K562 (cell line): ENCODE data around the gene NACA. TPM values are rescaled to one million over a fixed set of nuclear protein-coding genes. Genes with fewer than 3 reads are reported as not detected.

Source experiments
- ATAC-seq: fragments of 200-7000 bp; cut with Tn5 transposase; 3 replicates; pipeline ENCODE4 v1.9.1; 2020; ENCODE audit warnings: moderate library complexity
- BruUV-seq: library from RNA; stranded (reverse); fragments of 400-500 nt; replicated peaks from 2 replicates; lab custom pipeline; 2021; lab: Mats Ljungman, UMichigan
- CTCF ChIA-PET: fragments of 300-600 bp; formaldehyde crosslinking; extraction: SDS; loops from one replicate; lab custom pipeline; 2021; ENCODE audit warnings: low intra/inter-chr PET ratio; lab: Yijun Ruan, JAX
- POLR2A ChIA-PET: fragments of 300-600, 350-650 bp; sonication (Branson Sonifier 250); formaldehyde crosslinking; extraction: SDS; loops from one replicate; lab custom pipeline; 2021; ENCODE audit warnings: antibody characterized with exemption, inconsistent platforms; lab: Yijun Ruan, JAX
- DNase-seq, 4 experiments: peaks; one replicate each; pipeline versions ENCODE4 v3.0.0 to v3.0.0-alpha.2; 2011 to 2018; ENCODE audit warnings: low spot score in 3 of 4, mixed read lengths in 3 of 4; ENCODE audit errors: extremely low read depth in 1 of 4
- FAIRE-seq: peaks from 2 replicates; lab custom pipeline; 2011; peaks lifted over from hg19 to GRCh38; lab: Jason Lieb, UNC
- H2AFZ ChIP-seq: 2 replicates; pipeline ENCODE4 v1.6.0; 2011; ENCODE audit warnings: low read depth, low read length, control low read depth, inconsistent platforms
- H3K27ac ChIP-seq: fragments of 200-600 bp; 3 replicates; pipeline ENCODE4 v1.8.0; 2011; ENCODE audit warnings: low read depth, mild to moderate bottlenecking, control low read depth, inconsistent platforms, low read length, moderate library complexity, mixed read lengths; ENCODE audit errors: extremely low read depth
- H3K27me3 ChIP-seq, 2 experiments: fragments of 300-600 bp in 1 of 2; 2 replicates in 1 of 2; 3 replicates in 1 of 2; pipeline versions ENCODE4 v1.6.0 to v1.8.0; 2011; ENCODE audit warnings: inconsistent platforms in 2 of 2, low read length in 2 of 2, mild to moderate bottlenecking in 1 of 2, mixed read lengths in 1 of 2, moderate library complexity in 1 of 2; ENCODE audit not compliant: control insufficient read depth in 2 of 2, insufficient read depth in 2 of 2
- H3K36me3 ChIP-seq: fragments of 300-600 bp; 3 replicates; pipeline ENCODE4 v1.8.0; 2011; ENCODE audit warnings: mild to moderate bottlenecking, low read length, inconsistent platforms; ENCODE audit not compliant: control insufficient read depth, insufficient read depth
- H3K4me1 ChIP-seq, 2 experiments: fragments of 200-600 bp in 1 of 2; replicated peaks in 1 of 2; 2 replicates in 1 of 2; 3 replicates in 1 of 2; pipeline versions ENCODE4 v1.5.1 to v1.8.0; 2011; ENCODE audit warnings: inconsistent platforms in 2 of 2, low read length in 2 of 2, mild to moderate bottlenecking in 1 of 2, mixed read lengths in 1 of 2, moderate library complexity in 1 of 2; ENCODE audit not compliant: control insufficient read depth in 2 of 2, insufficient read depth in 2 of 2
- H3K4me2 ChIP-seq: 2 replicates; pipeline ENCODE4 v1.6.1; 2011; ENCODE audit warnings: low read length, control low read depth, inconsistent platforms, mixed read lengths; ENCODE audit not compliant: insufficient read depth
- H3K4me3 ChIP-seq: fragments of 200-600 bp; sonication (generic), shearing (Covaris generic); 2 replicates; pipeline ENCODE4 v1.5.1; 2016; ENCODE audit warnings: control low read depth, inconsistent platforms
- H3K79me2 ChIP-seq: fragments of 200-600 bp; 3 replicates; pipeline ENCODE4 v1.8.0; 2011; ENCODE audit warnings: low read length, inconsistent platforms; ENCODE audit not compliant: control insufficient read depth, insufficient read depth
- H3K9ac ChIP-seq, 2 experiments: 2 replicates each; pipeline versions ENCODE4 v1.6.0 to v1.6.1; 2011; ENCODE audit warnings: low read depth in 2 of 2, low read length in 2 of 2, control low read depth in 1 of 2, inconsistent platforms in 1 of 2, mild to moderate bottlenecking in 1 of 2, mixed read lengths in 1 of 2; ENCODE audit not compliant: insufficient read depth in 1 of 2
- H3K9me1 ChIP-seq: one replicate; pipeline ENCODE4 v1.6.0; 2011; ENCODE audit warnings: inconsistent platforms, mild to moderate bottlenecking, low read length, moderate library complexity; ENCODE audit not compliant: control insufficient read depth, insufficient read depth
- H3K9me3 ChIP-seq: replicated peaks from 2 replicates; pipeline ENCODE4 v1.5.1; 2011; ENCODE audit warnings: low read depth, low read length, inconsistent platforms; ENCODE audit not compliant: control insufficient read depth, insufficient read depth
- H4K20me1 ChIP-seq: replicated peaks from 2 replicates; pipeline ENCODE4 v1.6.1; 2011; ENCODE audit warnings: low read length, inconsistent platforms, mixed read lengths; ENCODE audit not compliant: control insufficient read depth, insufficient read depth
- CSDE1 ChIP-seq, 2 experiments: fragments of 450-650 bp; IDR thresholded peaks; 2 replicates each; pipeline ENCODE4 v1.6.1; 2016; ENCODE audit warnings: mild to moderate bottlenecking in 1 of 2
- GTF2E2 ChIP-seq: fragments of 200-800 bp; sonication (Bioruptor generic); IDR thresholded peaks from 2 replicates; pipeline ENCODE4 v1.6.1; 2016; ENCODE audit warnings: missing genetic modification characterization, missing compliant biosample characterization
- GTF3C2 ChIP-seq: IDR thresholded peaks from 3 replicates; pipeline ENCODE4 v1.6.1; 2011; ENCODE audit warnings: borderline replicate concordance, mild to moderate bottlenecking, moderate library complexity; ENCODE audit not compliant: insufficient read length; ENCODE audit errors: extremely low read depth
- KAT7 ChIP-seq: sonication (generic); formaldehyde crosslinking; IDR thresholded peaks from 2 replicates; pipeline ENCODE4 v1.8.0; 2022; ENCODE audit warnings: missing genetic modification reagents, mild to moderate bottlenecking, borderline replicate concordance
- MITF ChIP-seq: IDR thresholded peaks from 2 replicates; pipeline ENCODE4 v1.6.1; 2014; ENCODE audit warnings: antibody characterized with exemption
- PKNOX1 ChIP-seq: fragments of 450-650 bp; IDR thresholded peaks from 2 replicates; pipeline ENCODE4 v1.6.1; 2016
- POLR3G ChIP-seq: IDR thresholded peaks from 2 replicates; pipeline ENCODE4 v1.6.1; 2011; ENCODE audit not compliant: insufficient read length, insufficient replicate concordance; ENCODE audit errors: extremely low read depth
- TAF15 ChIP-seq: fragments of 200-400 bp; formaldehyde crosslinking; IDR thresholded peaks from 2 replicates; pipeline ENCODE4 v1.6.1; 2017; ENCODE audit warnings: mild to moderate bottlenecking, low read depth, low read length, moderate library complexity
- TRIM24 ChIP-seq, 2 experiments: fragments of 450-650 bp; IDR thresholded peaks; 2 replicates each; pipeline ENCODE4 v1.6.1; 2016
- TRIM28 ChIP-seq: fragments of 450-650 bp; IDR thresholded peaks from 2 replicates; pipeline ENCODE4 v1.6.1; 2017
- ZSCAN32 ChIP-seq: fragments of 450-650 bp; formaldehyde crosslinking; IDR thresholded peaks from 2 replicates; pipeline ENCODE4 v1.4.0; 2020; ENCODE audit warnings: mild to moderate bottlenecking, moderate library complexity
- WGBS: fragments of 100-300 bp; shearing (Covaris generic); methylation state at CpG from one replicate; pipeline ENCODE4 v1.1.6; 2016; ENCODE audit warnings: low coverage, mixed read lengths; ENCODE audit not compliant: insufficient coverage; ENCODE audit errors: missing lambda C conversion rate; 5-methylcytosine and 5-hydroxymethylcytosine counted together
- in situ Hi-C: fragments of 300-500 bp; cut with MboI; formaldehyde crosslinking; loops from 4 replicates; pipeline ENCODE4 v1.15.0; 2018; ENCODE audit warnings: inconsistent platforms, mixed read lengths
- intact Hi-C: fragments of 100-400 bp; cut with micrococcal nuclease; formaldehyde crosslinking; loops from 2 replicates; pipeline ENCODE4 v1.14.2; 2022
- polyA plus RNA-seq, 8 experiments: library from polyadenylated mRNA; depleted of rRNA in 4 of 8; stranded (reverse) in 5 of 8; unstranded in 3 of 8; fragments of >200 nt; fragmentation: Nextera tagmentation in 2 of 8; fragmentation: Illumina TruSeq in 1 of 8; extraction: Ambion mirVana in 2 of 8; extraction: Trizol in 1 of 8; gene quantifications; 2 replicates each; pipeline versions ENCODE4 v1.2.1 to v1.2.3, GENCODE V29; 2011 to 2014; ENCODE audit warnings: inconsistent platforms in 1 of 8, missing spikeins in 1 of 8
- total RNA-seq, 7 experiments: library from RNA; depleted of rRNA in 6 of 7; stranded (reverse); fragments of >200 nt in 6 of 7; fragmentation: Illumina TruSeq in 2 of 7; extraction: Trizol in 2 of 7; gene quantifications; 2 replicates each; pipeline versions ENCODE4 v1.2.1 to v1.2.3, GENCODE V29; 2011 to 2021; ENCODE audit warnings: low replicate concordance in 1 of 7
- TF ChIP-seq, protein P1 (sequence below): sonication (generic); formaldehyde crosslinking; IDR thresholded peaks from 2 replicates; pipeline ENCODE4 v1.8.0; 2022; ENCODE audit warnings: missing genetic modification reagents, mild to moderate bottlenecking, borderline replicate concordance

NACA gene
- total and polyA plus RNA-seq, 9 of the 15 experiments (the other 6 are each of a cell fraction or from before 2014, with no cell fraction given), result 1,030 to 2,416 (median 1,645) TPM

DNA sequence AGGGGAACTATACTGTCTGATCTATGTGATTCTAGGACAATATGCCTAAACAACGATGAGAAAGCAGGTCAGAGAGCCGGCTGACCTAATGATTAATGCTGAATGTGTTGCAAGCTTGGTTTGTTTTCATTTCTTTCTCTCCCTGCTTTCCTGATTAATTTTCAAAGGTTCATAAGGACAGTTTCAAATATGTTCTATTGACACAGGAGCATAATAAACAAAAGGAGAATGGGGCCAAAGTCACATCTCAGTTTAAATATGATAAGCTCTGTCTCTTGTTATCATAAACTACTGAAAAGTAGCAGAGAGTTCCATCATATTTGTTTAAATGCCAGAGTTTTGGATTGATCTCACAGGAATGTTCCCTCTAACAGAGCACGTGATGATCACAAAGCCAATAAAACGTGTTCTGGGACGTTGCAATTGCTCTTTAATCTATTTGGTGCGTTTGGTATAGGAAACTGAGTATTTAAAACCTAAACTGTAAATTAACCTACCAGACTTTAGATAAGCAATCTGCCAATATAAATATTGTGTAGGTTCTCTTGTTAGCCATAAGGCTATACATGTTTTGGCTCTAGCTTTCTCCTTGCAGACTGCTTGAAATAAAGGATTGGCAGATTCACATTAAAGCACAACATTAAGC, 34.3 kb upstream of the NACA start (continued):
- TF ChIP-seq, protein P1, sequence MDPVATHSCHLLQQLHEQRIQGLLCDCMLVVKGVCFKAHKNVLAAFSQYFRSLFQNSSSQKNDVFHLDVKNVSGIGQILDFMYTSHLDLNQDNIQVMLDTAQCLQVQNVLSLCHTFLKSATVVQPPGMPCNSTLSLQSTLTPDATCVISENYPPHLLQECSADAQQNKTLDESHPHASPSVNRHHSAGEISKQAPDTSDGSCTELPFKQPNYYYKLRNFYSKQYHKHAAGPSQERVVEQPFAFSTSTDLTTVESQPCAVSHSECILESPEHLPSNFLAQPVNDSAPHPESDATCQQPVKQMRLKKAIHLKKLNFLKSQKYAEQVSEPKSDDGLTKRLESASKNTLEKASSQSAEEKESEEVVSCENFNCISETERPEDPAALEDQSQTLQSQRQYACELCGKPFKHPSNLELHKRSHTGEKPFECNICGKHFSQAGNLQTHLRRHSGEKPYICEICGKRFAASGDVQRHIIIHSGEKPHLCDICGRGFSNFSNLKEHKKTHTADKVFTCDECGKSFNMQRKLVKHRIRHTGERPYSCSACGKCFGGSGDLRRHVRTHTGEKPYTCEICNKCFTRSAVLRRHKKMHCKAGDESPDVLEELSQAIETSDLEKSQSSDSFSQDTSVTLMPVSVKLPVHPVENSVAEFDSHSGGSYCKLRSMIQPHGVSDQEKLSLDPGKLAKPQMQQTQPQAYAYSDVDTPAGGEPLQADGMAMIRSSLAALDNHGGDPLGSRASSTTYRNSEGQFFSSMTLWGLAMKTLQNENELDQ (CRISPR knock-in tag), result no peak
- TF ChIP-seq POLR3G, result no peak

DNA sequence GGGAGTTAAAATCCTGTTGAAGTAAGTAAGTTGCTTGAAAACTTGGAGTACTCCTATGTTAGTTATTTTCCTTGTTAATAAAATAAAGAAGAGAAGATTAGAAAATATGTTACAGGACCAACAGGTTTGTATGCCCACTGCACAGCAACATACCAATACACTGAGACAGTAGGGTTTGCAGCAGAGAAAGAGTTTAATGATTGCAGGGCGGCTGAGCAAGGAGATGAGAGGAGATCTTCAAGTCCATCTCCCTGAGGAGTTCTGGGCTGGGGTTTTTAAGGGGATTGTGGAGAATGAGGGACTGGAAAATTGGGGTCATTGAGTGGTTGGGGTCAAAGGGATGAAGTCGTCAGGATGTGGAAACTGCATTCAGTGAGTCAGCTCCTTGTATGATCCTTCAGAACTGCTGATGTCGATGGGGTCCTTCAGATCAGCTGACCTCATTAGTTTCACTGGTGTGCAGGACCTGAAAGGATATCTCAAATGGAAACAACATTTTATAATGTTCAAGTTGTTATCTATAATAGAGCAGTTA, 33.7 kb upstream of the NACA start:
- DNase-seq, result no peak
- Histone ChIP-seq H3K9me1 (no peaks in the 10 kb centered on the region), H3K9ac (no peak overlapping the region), H3K9me3 (peaks cover 7% of the 10 kb centered on the region; the same call in 1 of the 2 replicates), H3K4me3 (no peak overlapping the region), H2AFZ (no peak overlapping the region), H3K4me1 (peaks cover 0 to under 1% of the 10 kb centered on the region in 2 experiments; a peak in 2 of 5 replicates), H4K20me1 (no peaks in the 10 kb centered on the region), H3K4me2 (no peak overlapping the region), H3K36me3 (no peaks in the 10 kb centered on the region), H3K27ac (no peak overlapping the region), H3K27me3 (no peaks in the 10 kb centered on the region), H3K79me2 (no peaks in the 10 kb centered on the region)
- WGBS, result 46% methylated on average over 3 of the region's 3 CpGs
- POLR2A ChIA-PET, result no interaction called here
- BruUV-seq, result no TSS peak
- FAIRE-seq, result no peak
- CTCF ChIA-PET, result no interaction called here
- in situ Hi-C loops, result loop anchor here (5.0 to 10.0 kb wide), 3 partner anchors 244 to 426 kb away; no protein-coding TSS in a partner anchor
- intact Hi-C loops, result loop anchor here (5.0 kb wide), 2 partner anchors 79 to 229 kb away; no protein-coding TSS in a partner anchor
- no peak for ATAC-seq
- TF ChIP-seq ZSCAN32 (CRISPR knock-in tag) (no peak), GTF3C2 (no peak), KAT7 (no peak), TAF15 (no peak), TRIM24 (IDR thresholded peaks at IDR 0.05) (peak; percentile 47 to 57; a peak in 1 of 4 replicates), GTF2E2 (tag) (no peak), CSDE1 (IDR thresholded peaks at IDR 0.05) (no peak), TRIM28 (peak; percentile 84), PKNOX1 (no peak), MITF (no peak)
